HG02981 (cell line): ENCODE measurements around the gene PLD1.
"Not testable (repeated sequence)": the region's sequence is repeated elsewhere in the genome, so short reads cannot be mapped to it uniquely, and the experiment has no call there.

ENCODE experiments used
- ATAC-seq: cut with Tn5 transposase; IDR thresholded peaks from one replicate; pipeline ENCODE4 v1.9.1; 2021; ENCODE audit warnings: mild to moderate bottlenecking, moderate library complexity; ENCODE audit not compliant: unreplicated experiment

The PLD1 gene

GRCh38 chr3:171749124-171749523 lies 61.2 kb downstream of the PLD1 start:
- ATAC-seq: no peak

GRCh38 chr3:171748064-171748924 lies 62.0 kb downstream of the PLD1 start:
- no peak for ATAC-seq

- no peak for ATAC-seq
Observed at GRCh38 chr3:171747223-171747920, 62.9 kb downstream of the PLD1 start.

- ATAC-seq: not testable (repeated sequence)
Observed at GRCh38 chr3:171746320-171747222, 63.7 kb downstream of the PLD1 start.

- no peak for ATAC-seq
Observed at GRCh38 chr3:171745577-171746319, 64.5 kb downstream of the PLD1 start.

GRCh38 chr3:171744158-171744741 lies 66.0 kb downstream of the PLD1 start:
- ATAC-seq: no peak

- ATAC-seq: no peak
Observed at GRCh38 chr3:171743327-171744157, 66.7 kb downstream of the PLD1 start.

GRCh38 chr3:171741377-171741776 lies 68.9 kb downstream of the PLD1 start:
- no peak for ATAC-seq

- no peak for ATAC-seq
Observed at GRCh38 chr3:171736556-171736955, 73.7 kb downstream of the PLD1 start.

GRCh38 chr3:171733561-171733960 lies 76.7 kb downstream of the PLD1 start:
- no peak for ATAC-seq

- ATAC-seq: no peak
Observed at GRCh38 chr3:171732756-171733155, 77.5 kb downstream of the PLD1 start.

GRCh38 chr3:171731691-171732090 lies 78.6 kb downstream of the PLD1 start:
- no peak for ATAC-seq

- no peak for ATAC-seq
Observed at GRCh38 chr3:171729452-171730334, 80.6 kb downstream of the PLD1 start.

GRCh38 chr3:171727288-171727687 lies 83.0 kb downstream of the PLD1 start:
- ATAC-seq: no peak

- no peak for ATAC-seq
Observed at GRCh38 chr3:171718493-171719185, 91.6 kb downstream of the PLD1 start.

GRCh38 chr3:171715155-171715554 lies 95.1 kb downstream of the PLD1 start:
- ATAC-seq: no peak

GRCh38 chr3:171712171-171712938 lies 97.9 kb downstream of the PLD1 start:
- ATAC-seq: no peak
